Gastroesophageal sphincter (tissue), 4 donors: ENCODE measurements around the gene MTSS2. TPM values are rescaled to one million over a fixed set of nuclear protein-coding genes. Genes with fewer than 3 reads are reported as not detected.

Source experiments
- ATAC-seq: fragments of 150-250 bp; one replicate; pipeline ENCODE4 v1.9.1; 2016; ENCODE audit warnings: mild to moderate bottlenecking, moderate library complexity
- H3K27ac ChIP-seq, 4 donors: fragments of 200-600 bp; sonication (generic) in 3 of 4; 1 replicate in 3 of 4; 2 replicates in 1 of 4; pipeline ENCODE4 v1.5.1; 2016 to 2019
- H3K27me3 ChIP-seq: fragments of 200-600 bp; sonication (generic); one replicate; pipeline ENCODE4 v1.5.1; 2019
- H3K36me3 ChIP-seq, 2 donors: fragments of 200-600 bp; sonication (generic); one replicate each; pipeline ENCODE4 v1.5.1; 2019; ENCODE audit warnings: control low read depth in 1 of 2
- H3K4me1 ChIP-seq, 3 donors: fragments of 200-600 bp; sonication (generic); 1 replicate in 2 of 3; 2 replicates in 1 of 3; pipeline ENCODE4 v1.5.1; 2016 to 2019; ENCODE audit warnings: control low read depth in 2 of 3
- H3K4me3 ChIP-seq, 2 donors: fragments of 200-600 bp; sonication (generic); one replicate each; pipeline ENCODE4 v1.5.1; 2019; ENCODE audit warnings: mild to moderate bottlenecking in 1 of 2, moderate library complexity in 1 of 2
- H3K9me3 ChIP-seq, 3 donors: fragments of 200-600 bp; sonication (generic); one replicate each; pipeline ENCODE4 v1.5.1; 2017 to 2019; ENCODE audit warnings: control low read depth in 2 of 3
- CTCF ChIP-seq, 4 experiments: fragments of 200-600 bp in 2 of 4; fragments of 450-650 bp in 2 of 4; sonication (generic) in 1 of 4; IDR thresholded peaks; one replicate each; pipeline ENCODE4 v1.5.1; 2017 to 2019; ENCODE audit warnings: antibody characterized with exemption in 4 of 4, mild to moderate bottlenecking in 2 of 4, moderate library complexity in 2 of 4
- EP300 ChIP-seq: sonication (generic); formaldehyde crosslinking; IDR thresholded peaks from one replicate; pipeline ENCODE4 v1.6.1; 2017; ENCODE audit warnings: antibody characterized with exemption, mild to moderate bottlenecking
- POLR2A ChIP-seq, 2 donors: fragments of 450-650 bp; IDR thresholded peaks; one replicate each; pipeline ENCODE4 v1.6.1; 2017; ENCODE audit warnings: antibody characterized with exemption in 2 of 2, mild to moderate bottlenecking in 2 of 2, moderate library complexity in 1 of 2
- POLR2AphosphoS5 ChIP-seq: sonication (generic); formaldehyde crosslinking; IDR thresholded peaks from one replicate; pipeline ENCODE4 v1.6.1; 2017; ENCODE audit warnings: antibody characterized with exemption
- WGBS, 2 donors: methylation state at CpG; one replicate each; pipeline ENCODE4 v1.1.5; 2018; ENCODE audit warnings: low coverage in 1 of 2; 5-methylcytosine and 5-hydroxymethylcytosine counted together
- total RNA-seq, 4 donors: library from RNA; depleted of rRNA; stranded (reverse); fragments of >200 nt; gene quantifications; one replicate each; pipeline ENCODE4 v1.1.0, GENCODE V29; 2016

Gene MTSS2
- total RNA-seq, 4 donors from 2014 or later, result 70.9 to 234 (median 85.9) TPM

GRCh38 chr16:70695331-70696070, 9.6 kb upstream of the MTSS2 start:
- peaks cover 16 to 98% (median 73%) of the 10 kb centered on the region in 3 donors for H3K4me1 ChIP-seq
- H3K36me3 ChIP-seq, result peaks cover 0 to 9% of the 10 kb centered on the region in 2 donors
- H3K4me3 ChIP-seq, result no peak overlapping the region
- whole genome bisulfite sequencing, 2 donors, result 100% methylated on average over 2 of the region's 14 CpGs; no CpG with 5 or more reads in 1 of the 2 donors
- TF ChIP-seq POLR2AphosphoS5, result no peak
- no peak for TF ChIP-seq POLR2A (IDR thresholded peaks at IDR 0.05)
- TF ChIP-seq EP300, result no peak
- no peak for TF ChIP-seq CTCF (IDR thresholded peaks at IDR 0.05)
- ATAC-seq, result peak; percentile 2
- H3K9me3 ChIP-seq, result no peaks in the 10 kb centered on the region
- peak overlapping the region; percentile 8 to 98 (median 97) for H3K27ac ChIP-seq
- no peaks in the 10 kb centered on the region for H3K27me3 ChIP-seq

- H3K9me3 ChIP-seq, result no peaks in the 10 kb centered on the region
- peak overlapping the region; percentile 95 to 98 (median 97) for H3K27ac ChIP-seq
- WGBS, 2 donors, result 69% methylated on average over 2 of the region's 4 CpGs; no CpG with 5 or more reads in 1 of the 2 donors
- ATAC-seq, result no peak
- H3K4me3 ChIP-seq, result no peak overlapping the region
- no peak for TF ChIP-seq CTCF (IDR thresholded peaks at IDR 0.05)
- no peak for TF ChIP-seq POLR2AphosphoS5
- no peak for TF ChIP-seq EP300
- no peak for TF ChIP-seq POLR2A (IDR thresholded peaks at IDR 0.05)
- H3K27me3 ChIP-seq, result no peaks in the 10 kb centered on the region
- H3K4me1 ChIP-seq, result peaks cover 16 to 98% (median 74%) of the 10 kb centered on the region in 3 donors
- H3K36me3 ChIP-seq, result peaks cover 0 to 9% of the 10 kb centered on the region in 2 donors
Measured at GRCh38 chr16:70694868-70695218, 9.0 kb upstream of the MTSS2 start.

- H3K9me3 ChIP-seq, result no peaks in the 10 kb centered on the region
- H3K36me3 ChIP-seq, result peaks cover 0 to 9% of the 10 kb centered on the region in 2 donors
- peaks cover 16 to 98% (median 79%) of the 10 kb centered on the region in 3 donors for H3K4me1 ChIP-seq
- H3K27ac ChIP-seq, result peak overlapping the region; percentile 95 to 98 (median 97)
- WGBS, 2 donors, result 40% methylated on average over 1 of the region's 17 CpGs
- ATAC-seq, result peak; percentile 28
- TF ChIP-seq POLR2AphosphoS5 (peak; percentile 64), CTCF (IDR thresholded peaks at IDR 0.05) (no peak), POLR2A (IDR thresholded peaks at IDR 0.05) (no peak)
- no peak overlapping the region for H3K4me3 ChIP-seq
- no peaks in the 10 kb centered on the region for H3K27me3 ChIP-seq
Measured at GRCh38 chr16:70694088-70694867, 8.4 kb upstream of the MTSS2 start.

GRCh38 chr16:70692873-70693671, 7.2 kb upstream of the MTSS2 start:
- ATAC-seq, result peak; percentile 35
- H3K27me3 ChIP-seq, result no peaks in the 10 kb centered on the region
- no peaks in the 10 kb centered on the region for H3K9me3 ChIP-seq
- no peak overlapping the region for H3K4me3 ChIP-seq
- H3K27ac ChIP-seq, result peak overlapping the region; percentile 95 to 98 (median 97)
- TF ChIP-seq POLR2A (IDR thresholded peaks at IDR 0.05) (peak; percentile 14 to 45), EP300 (no peak), CTCF (IDR thresholded peaks at IDR 0.05) (no peak), POLR2AphosphoS5 (peak; percentile 77)
- H3K36me3 ChIP-seq, result peaks cover 0 to under 1% of the 10 kb centered on the region in 2 donors
- WGBS, 2 donors, result 62% methylated on average over 11 of the region's 29 CpGs; no CpG with 5 or more reads in 1 of the 2 donors
- peaks cover 16 to 100% (median 88%) of the 10 kb centered on the region in 3 donors for H3K4me1 ChIP-seq
